ENCODE measurements around the gene PLEKHM1.

The PLEKHM1 gene

DNA sequence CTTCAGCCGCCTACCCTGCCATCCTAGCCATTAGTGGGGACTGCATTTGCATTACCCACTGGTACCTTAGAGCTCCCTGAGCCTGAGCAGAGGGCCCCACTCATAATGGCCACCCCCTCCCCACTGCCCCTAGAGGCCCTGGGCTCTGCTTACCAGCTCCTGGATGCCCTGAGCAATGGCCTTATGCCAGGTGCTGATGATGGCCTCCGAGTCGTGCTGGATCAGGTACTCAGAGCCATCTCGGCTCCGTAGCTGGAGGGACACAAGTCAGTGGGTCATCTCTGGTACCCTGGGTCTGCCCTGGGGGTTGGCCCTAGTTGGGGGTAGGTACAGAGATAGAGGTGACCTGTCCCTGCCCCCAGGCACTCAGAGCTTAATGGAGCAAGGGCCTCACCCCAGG lies 92.7 kb downstream of the PLEKHM1 start:
- no peak for DNase-seq

GRCh38 chr17:45396496-45397205 lies 93.9 kb downstream of the PLEKHM1 start:
- DNase-seq = no peak

DNA sequence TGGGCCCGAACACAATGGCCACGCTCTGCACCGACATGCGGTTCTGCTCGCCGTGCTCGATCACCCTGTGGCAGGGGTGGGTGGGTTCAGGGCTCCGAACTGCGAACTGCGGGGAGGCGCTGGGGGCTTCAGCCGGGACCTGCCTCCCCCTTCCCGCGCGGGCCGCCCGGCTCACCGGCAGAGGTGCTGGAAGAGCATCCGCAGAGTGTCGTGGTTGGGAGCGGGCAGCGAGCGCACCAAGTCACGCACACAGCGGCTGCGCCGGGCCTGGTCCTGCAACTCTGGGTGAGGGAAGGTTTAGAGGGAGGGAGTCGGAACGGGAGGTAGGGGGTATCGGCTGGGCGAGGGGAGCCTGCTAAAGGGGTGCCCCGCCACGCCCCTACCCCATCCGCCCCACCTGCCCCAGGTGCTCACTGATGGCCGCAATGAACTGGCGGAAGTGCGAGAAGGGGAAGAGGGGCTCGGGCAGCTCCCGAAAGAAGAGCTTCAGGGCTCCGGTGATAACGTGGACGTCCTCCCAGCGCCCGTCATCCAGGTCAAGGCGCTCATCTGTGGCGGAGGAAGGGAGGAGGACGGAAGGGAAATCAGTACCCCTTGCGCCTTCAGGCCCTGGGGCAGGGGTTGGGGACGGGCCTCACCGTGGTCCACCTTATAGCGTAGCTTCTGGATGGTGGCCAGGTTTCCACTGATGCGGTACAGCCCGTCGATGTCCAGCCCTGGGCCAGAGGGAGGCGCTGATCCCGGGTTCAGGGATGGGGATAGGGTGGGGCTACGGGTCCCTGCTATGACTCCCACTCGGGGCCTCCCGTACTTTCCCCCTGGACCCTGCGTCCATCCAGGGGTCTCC lies 94.7 kb downstream of the PLEKHM1 start:
- no peak for DNase-seq

DNA sequence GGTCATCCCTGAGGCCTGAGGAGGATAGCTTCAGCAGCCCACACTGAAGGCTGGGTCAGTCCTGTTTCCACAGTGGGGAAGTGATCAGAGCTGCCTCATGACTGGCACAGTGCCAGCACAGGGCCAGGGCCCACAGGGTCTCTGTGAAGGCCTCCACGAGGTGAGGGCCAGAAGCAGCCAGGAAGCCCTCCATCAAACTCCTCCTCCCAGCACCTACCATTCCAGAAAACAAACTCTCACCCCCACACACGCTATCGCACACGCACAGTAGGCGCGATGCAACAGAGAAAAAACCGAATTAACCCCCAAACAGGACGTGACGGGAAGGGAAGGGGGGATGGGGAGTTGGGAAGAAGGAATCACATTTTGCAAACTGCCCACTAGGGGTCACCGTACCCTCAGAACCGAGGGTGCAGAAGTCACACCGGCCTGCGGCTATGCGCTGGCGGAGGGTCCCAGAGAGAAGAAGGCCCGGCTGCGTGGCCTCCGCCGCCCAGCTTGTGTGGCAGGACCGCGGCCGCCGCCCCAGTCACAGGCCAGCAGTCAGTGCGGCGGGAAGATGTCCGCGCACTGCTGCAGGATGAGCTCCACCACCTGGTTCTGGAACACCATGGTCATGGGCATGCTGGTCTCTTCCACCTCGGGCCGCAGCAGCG lies 95.5 kb downstream of the PLEKHM1 start:
- peak; percentile 12 for DNase-seq

DNA sequence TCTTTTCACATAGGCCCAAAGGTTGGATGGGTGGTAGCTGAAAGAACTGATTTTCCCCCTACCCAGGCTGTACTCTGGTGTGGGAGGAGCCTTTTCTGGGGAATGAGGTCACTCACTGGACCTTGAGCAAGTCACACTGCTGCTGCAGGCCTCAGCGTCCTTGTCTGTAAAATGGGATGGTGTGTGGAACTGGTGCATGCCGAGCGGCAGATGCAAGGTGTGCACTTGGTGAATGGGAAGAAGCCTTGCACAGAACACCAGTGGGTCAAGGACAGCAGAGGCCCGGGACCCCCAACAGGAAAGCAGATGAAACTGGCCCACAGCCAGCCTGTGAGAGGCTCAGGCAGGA lies 96.0 kb downstream of the PLEKHM1 start:
- no peak for DNase-seq

DNA sequence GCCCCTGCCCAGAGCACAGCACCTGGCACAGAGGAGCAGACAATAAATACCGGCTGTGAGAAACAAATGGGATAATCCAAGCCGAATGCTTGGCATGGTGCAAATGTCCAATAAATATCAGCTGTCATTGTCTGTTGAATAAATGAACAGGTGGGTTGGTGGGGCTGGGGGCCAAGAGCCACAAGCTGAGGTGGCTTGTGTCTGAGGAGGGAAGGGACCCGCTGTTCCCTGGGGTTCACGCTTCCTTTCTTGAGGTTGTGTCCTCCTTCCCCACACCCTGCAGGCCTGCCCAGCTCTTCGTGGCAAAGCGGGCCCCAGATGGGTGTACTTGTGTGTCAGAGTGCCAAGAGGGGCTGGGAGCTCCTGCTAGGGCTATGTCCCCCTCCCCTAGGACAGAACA lies 96.4 kb downstream of the PLEKHM1 start:
- DNase-seq = no peak

GRCh38 chr17:45393411-45393810 lies 97.1 kb downstream of the PLEKHM1 start:
- no peak for DNase-seq

DNA sequence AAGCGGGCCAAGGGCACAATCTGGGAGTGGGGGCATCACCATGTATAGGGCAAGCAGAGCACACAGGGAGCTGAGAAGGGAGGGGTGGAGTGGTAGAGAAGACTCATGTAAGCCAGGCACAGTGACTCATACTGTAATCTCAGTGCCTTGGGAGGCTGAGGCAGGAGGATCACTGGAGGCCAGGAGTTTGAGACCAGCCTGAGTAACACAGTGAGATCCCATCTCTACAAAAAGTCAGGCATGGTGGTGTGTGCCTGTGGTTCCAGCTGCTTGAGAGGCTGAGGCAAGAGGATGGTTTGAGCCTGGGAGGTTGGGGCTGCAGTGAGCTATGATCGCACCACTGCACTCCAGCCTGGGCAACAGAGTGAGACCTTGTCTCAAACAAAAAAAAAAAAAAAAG lies 98.6 kb downstream of the PLEKHM1 start:
- DNase-seq = no peak

- no peak for DNase-seq
Measured at GRCh38 chr17:45391291-45391690, 99.2 kb downstream of the PLEKHM1 start.

- no peak for DNase-seq
Measured at GRCh38 chr17:45389354-45389753, 101.2 kb downstream of the PLEKHM1 start.

DNA sequence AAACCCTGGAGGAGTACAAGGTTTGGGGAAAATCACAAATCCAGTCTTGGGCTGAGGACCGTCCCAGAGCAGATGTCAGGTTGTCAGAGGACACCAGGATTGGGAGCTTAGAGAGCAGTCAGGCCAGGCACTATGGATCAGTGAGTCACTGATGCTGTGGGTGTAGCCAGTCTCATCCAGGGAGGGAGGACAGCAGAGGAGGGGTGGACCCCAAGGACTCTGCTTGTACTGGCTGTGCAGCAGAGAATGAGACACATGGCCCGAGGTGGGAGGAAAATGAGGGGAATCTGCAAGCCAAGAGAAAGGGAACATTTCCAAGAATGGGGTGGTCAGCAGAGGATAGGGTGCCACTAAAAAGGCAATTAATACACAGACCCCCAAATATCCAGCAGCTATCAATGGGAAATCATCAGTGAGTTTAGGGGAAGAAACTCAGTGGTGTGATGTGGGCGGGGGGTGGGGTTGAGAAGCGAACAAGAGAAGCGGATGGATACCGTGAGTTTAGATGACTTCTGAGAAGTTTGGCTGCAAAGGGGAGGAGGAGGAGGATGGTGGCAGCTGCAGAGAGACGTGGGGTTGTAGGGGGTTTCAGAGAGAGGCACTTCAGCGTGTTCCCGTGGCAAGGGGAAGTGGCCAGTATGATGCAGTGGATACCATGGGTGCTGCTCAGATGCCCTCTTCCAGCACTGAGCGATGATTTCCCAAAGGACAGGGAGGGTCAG lies 101.8 kb downstream of the PLEKHM1 start:
- no peak for DNase-seq

- DNase-seq = no peak
Measured at GRCh38 chr17:45387739-45388138, 102.8 kb downstream of the PLEKHM1 start.

GRCh38 chr17:45386178-45386577 lies 104.3 kb downstream of the PLEKHM1 start:
- DNase-seq = no peak

All from effector CD8-positive, alpha-beta T cell (primary cell).